GOT3 (cell line): Measurements from ENCODE around the gene GUSB.

ENCODE experiments used
- DNase-seq: peaks from one replicate; lab custom pipeline; 2025; ENCODE audit warnings: mixed read lengths; lab: John Stamatoyannopoulos, UW

GUSB gene

GRCh38 chr7:65927489-65928448 lies 54.2 kb downstream of the GUSB start:
- DNase-seq, result no peak

GRCh38 chr7:65926588-65926987 lies 55.4 kb downstream of the GUSB start:
- DNase-seq, result no peak

GRCh38 chr7:65925040-65925439 lies 57.0 kb downstream of the GUSB start:
- no peak for DNase-seq

GRCh38 chr7:65924193-65924592 lies 57.8 kb downstream of the GUSB start:
- no peak for DNase-seq

- DNase-seq, result no peak
These were observed 58.7 kb downstream of the GUSB start for GRCh38 chr7:65923316-65923715.

GRCh38 chr7:65915921-65916657 lies 65.9 kb downstream of the GUSB start:
- no peak for DNase-seq

- DNase-seq, result no peak
These were observed 69.8 kb downstream of the GUSB start for GRCh38 chr7:65912237-65912636.
